Measurements from ENCODE around the gene ITLN1. TPM values are rescaled to one million over a fixed set of nuclear protein-coding genes. Genes with fewer than 3 reads are reported as not detected.
A peak's percentile ranks its signal among the peaks of the same experiment; 100 is the strongest.

Gene ITLN1
- total and polyA plus RNA-seq, 10 donors, result 0.52 to 3.6 (median 1.7) TPM

- Histone ChIP-seq H3K27ac (peak overlapping the region in 4 of 8 donors; percentile 80 to 89 (median 84)), H3K4me3 (no peak overlapping the region), H3K36me3 (peaks cover 0 to 20% (median 0%) of the 10 kb centered on the region in 6 donors), H3K4me1 (peaks cover 24 to 57% (median 35%) of the 10 kb centered on the region in 6 donors), H3K27me3 (replicated peaks in 1 of 7) (no peaks in the 10 kb centered on the region), H3K9me3 (no peaks in the 10 kb centered on the region)
- WGBS, 5 donors, result 48 to 52% (median 50%) methylated on average over 3 of the region's 3 CpGs
- no peak for DNase-seq
- intact Hi-C loops (cut with DNase I; ENCODE audit: low total_unique reads), result no loop called here
- TF ChIP-seq POLR2A (IDR thresholded peaks at IDR 0.05), result no peak
- TF ChIP-seq, protein P1, sequence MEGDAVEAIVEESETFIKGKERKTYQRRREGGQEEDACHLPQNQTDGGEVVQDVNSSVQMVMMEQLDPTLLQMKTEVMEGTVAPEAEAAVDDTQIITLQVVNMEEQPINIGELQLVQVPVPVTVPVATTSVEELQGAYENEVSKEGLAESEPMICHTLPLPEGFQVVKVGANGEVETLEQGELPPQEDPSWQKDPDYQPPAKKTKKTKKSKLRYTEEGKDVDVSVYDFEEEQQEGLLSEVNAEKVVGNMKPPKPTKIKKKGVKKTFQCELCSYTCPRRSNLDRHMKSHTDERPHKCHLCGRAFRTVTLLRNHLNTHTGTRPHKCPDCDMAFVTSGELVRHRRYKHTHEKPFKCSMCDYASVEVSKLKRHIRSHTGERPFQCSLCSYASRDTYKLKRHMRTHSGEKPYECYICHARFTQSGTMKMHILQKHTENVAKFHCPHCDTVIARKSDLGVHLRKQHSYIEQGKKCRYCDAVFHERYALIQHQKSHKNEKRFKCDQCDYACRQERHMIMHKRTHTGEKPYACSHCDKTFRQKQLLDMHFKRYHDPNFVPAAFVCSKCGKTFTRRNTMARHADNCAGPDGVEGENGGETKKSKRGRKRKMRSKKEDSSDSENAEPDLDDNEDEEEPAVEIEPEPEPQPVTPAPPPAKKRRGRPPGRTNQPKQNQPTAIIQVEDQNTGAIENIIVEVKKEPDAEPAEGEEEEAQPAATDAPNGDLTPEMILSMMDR (IDR thresholded peaks at IDR 0.05 in 8 of 11, conservative IDR thresholded peaks at IDR 0.05 in 3 of 11), result no peak
- no peak for TF ChIP-seq POLR2AphosphoS5 (IDR thresholded peaks at IDR 0.05)
Measured at GRCh38 chr1:160835751-160836150, 49.2 kb downstream of the ITLN1 start.

GRCh38 chr1:160834945-160835565 is 49.9 kb downstream of the ITLN1 start:
- intact Hi-C loops (cut with DNase I; ENCODE audit: low total_unique reads), result loop anchor here (5.0 kb wide), 1 partner anchor 117 kb away; the partner anchor contains the start of gene ITLN2
- Histone ChIP-seq H3K9me3 (no peaks in the 10 kb centered on the region), H3K4me3 (no peak overlapping the region), H3K27ac (no peak overlapping the region), H3K4me1 (peaks cover 24 to 57% (median 35%) of the 10 kb centered on the region in 6 donors), H3K27me3 (replicated peaks in 1 of 7) (no peaks in the 10 kb centered on the region), H3K36me3 (peaks cover 0 to 25% (median under 1%) of the 10 kb centered on the region in 6 donors)
- TF ChIP-seq POLR2A (IDR thresholded peaks at IDR 0.05), result no peak
- TF ChIP-seq POLR2AphosphoS5 (IDR thresholded peaks at IDR 0.05), result no peak
- TF ChIP-seq, protein P1 (IDR thresholded peaks at IDR 0.05 in 8 of 11, conservative IDR thresholded peaks at IDR 0.05 in 3 of 11), result peak in 10 of 11 experiments; percentile 25 to 76 (median 55)
- DNase-seq, result no peak
- 85 to 94% (median 87%) methylated on average over 3 of the region's 3 CpGs for WGBS, 5 donors

GRCh38 chr1:160830321-160831153 is 54.4 kb downstream of the ITLN1 start:
- no peak overlapping the region for H3K4me3 ChIP-seq
- peak; percentile 92 for DNase-seq
- intact Hi-C loops (cut with DNase I; ENCODE audit: low total_unique reads), result loop anchor here (5.0 kb wide), 1 partner anchor 122 kb away; the partner anchor contains the start of gene ITLN2
- TF ChIP-seq, protein P1 (IDR thresholded peaks at IDR 0.05 in 8 of 11, conservative IDR thresholded peaks at IDR 0.05 in 3 of 11), result peak; percentile 25 to 76 (median 69)
- TF ChIP-seq POLR2A (IDR thresholded peaks at IDR 0.05) (no peak), POLR2AphosphoS5 (IDR thresholded peaks at IDR 0.05) (peak in 1 of 3 donors; percentile 47)
- WGBS, 5 donors, result 67 to 76% (median 74%) methylated on average over 8 of the region's 8 CpGs
- H3K36me3 ChIP-seq, result peaks cover 0 to 63% (median 11%) of the 10 kb centered on the region in 6 donors
- H3K27ac ChIP-seq, result peak overlapping the region in 1 of 8 donors; percentile 21
- peaks cover 0 to 12% (median 0%) of the 10 kb centered on the region in 6 donors for H3K4me1 ChIP-seq
- H3K27me3 ChIP-seq (replicated peaks in 1 of 7), result no peaks in the 10 kb centered on the region
- H3K9me3 ChIP-seq, result no peaks in the 10 kb centered on the region
